ENCODE data around the gene CADM2. TPM values are rescaled to one million over a fixed set of nuclear protein-coding genes. Genes with fewer than 3 reads are reported as not detected.
"Not testable (repeated sequence)": the region's sequence is repeated elsewhere in the genome, so short reads cannot be mapped to it uniquely, and the experiment has no call there.

Gene CADM2
- total and polyA plus RNA-seq, 2 donors (not counting 3 experiments of a cell fraction or from before 2014, with no cell fraction given), result not detected

DNA sequence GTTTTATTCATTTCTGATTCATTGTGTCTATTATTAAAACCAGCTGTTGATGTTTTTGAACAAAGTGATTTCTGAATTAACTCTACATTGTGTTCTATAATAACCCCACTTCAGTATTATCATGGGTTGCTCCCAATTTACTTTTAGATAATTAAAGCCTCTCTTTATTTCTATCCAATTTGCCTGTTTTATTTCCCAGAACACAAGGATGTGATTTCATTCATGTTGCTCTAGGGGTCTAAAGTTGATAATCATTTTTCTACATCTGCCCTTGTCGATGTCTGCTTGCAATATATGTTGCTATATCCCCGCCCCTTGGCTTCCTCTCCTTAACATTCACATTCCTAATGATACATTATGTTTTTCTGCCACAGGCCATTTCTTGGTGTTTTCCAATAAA, 747.3 kb downstream of the CADM2 start:
- H3K4me2 ChIP-seq (ENCODE audit: insufficient read depth, low read length), result no peak overlapping the region
- BruUV-seq (replicated peaks), result no TSS peak
- no peak overlapping the region for H3K27ac ChIP-seq (ENCODE audit: insufficient read depth, low read depth, low read length)
- DNase-seq (ENCODE audit: low read depth, low spot score), result no peak
- intact Hi-C loops (cut with micrococcal nuclease) (no loop called here), dilution Hi-C loops (cut with MboI; ENCODE audit: extremely low pct_ligation_motif_present, low sequenced_read_pairs) (no loop called here)
- ChIA-PET POLR2A (no interaction called here), CTCF (no interaction called here)
- H3K4me3 ChIP-seq (replicated peaks in 1 of 3; ENCODE audit: insufficient read depth in 1 of 3, low read depth in 1 of 3, low read length in 3 of 3), result no peak overlapping the region
- no peaks in the 10 kb centered on the region for H3K9me1 ChIP-seq (replicated peaks; ENCODE audit: control insufficient read depth, extremely low read depth, insufficient read depth, low read length)
- no peaks in the 10 kb centered on the region for H3K27me3 ChIP-seq (ENCODE audit: control insufficient read depth in 2 of 2, insufficient read depth in 2 of 2, low read length in 2 of 2)
- H3K36me3 ChIP-seq (ENCODE audit: control insufficient read depth in 2 of 2, extremely low read depth in 1 of 2, insufficient read depth in 2 of 2, low read length in 2 of 2), result no peaks in the 10 kb centered on the region
- H3K9me3 ChIP-seq (replicated peaks; ENCODE audit: control insufficient read depth, insufficient read depth, low read length), result no peaks in the 10 kb centered on the region
- TF ChIP-seq POLR2A (IDR thresholded peaks at IDR 0.05; ENCODE audit: low read depth, low read length) (no peak), JUN (IDR thresholded peaks at IDR 0.05; ENCODE audit: borderline replicate concordance, insufficient read depth, insufficient read length, low read depth) (no peak), EZH2 (IDR thresholded peaks at IDR 0.05; ENCODE audit: borderline replicate concordance, low read depth, low read length, severe bottlenecking) (no peak), FOS (IDR thresholded peaks at IDR 0.05; ENCODE audit: borderline replicate concordance, insufficient read depth, low read length) (no peak), MYC (IDR thresholded peaks at IDR 0.05; ENCODE audit: low read depth, low read length) (no peak), GATA2 (IDR thresholded peaks at IDR 0.05; ENCODE audit: insufficient read depth, insufficient read length, low read depth, low read length) (no peak), POLR2AphosphoS5 (IDR thresholded peaks at IDR 0.05; ENCODE audit: insufficient read depth, low read depth, low read length) (no peak)
- TF ChIP-seq, protein P1, sequence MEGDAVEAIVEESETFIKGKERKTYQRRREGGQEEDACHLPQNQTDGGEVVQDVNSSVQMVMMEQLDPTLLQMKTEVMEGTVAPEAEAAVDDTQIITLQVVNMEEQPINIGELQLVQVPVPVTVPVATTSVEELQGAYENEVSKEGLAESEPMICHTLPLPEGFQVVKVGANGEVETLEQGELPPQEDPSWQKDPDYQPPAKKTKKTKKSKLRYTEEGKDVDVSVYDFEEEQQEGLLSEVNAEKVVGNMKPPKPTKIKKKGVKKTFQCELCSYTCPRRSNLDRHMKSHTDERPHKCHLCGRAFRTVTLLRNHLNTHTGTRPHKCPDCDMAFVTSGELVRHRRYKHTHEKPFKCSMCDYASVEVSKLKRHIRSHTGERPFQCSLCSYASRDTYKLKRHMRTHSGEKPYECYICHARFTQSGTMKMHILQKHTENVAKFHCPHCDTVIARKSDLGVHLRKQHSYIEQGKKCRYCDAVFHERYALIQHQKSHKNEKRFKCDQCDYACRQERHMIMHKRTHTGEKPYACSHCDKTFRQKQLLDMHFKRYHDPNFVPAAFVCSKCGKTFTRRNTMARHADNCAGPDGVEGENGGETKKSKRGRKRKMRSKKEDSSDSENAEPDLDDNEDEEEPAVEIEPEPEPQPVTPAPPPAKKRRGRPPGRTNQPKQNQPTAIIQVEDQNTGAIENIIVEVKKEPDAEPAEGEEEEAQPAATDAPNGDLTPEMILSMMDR (IDR thresholded peaks at IDR 0.05; ENCODE audit: extremely low read depth in 1 of 2, insufficient read depth in 1 of 2, low read depth in 1 of 2, low read length in 2 of 2), result no peak
- TF ChIP-seq, protein P2, sequence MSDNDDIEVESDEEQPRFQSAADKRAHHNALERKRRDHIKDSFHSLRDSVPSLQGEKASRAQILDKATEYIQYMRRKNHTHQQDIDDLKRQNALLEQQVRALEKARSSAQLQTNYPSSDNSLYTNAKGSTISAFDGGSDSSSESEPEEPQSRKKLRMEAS (IDR thresholded peaks at IDR 0.05; ENCODE audit: insufficient read depth, insufficient read length), result no peak
- no peak for FAIRE-seq
- H3K4me1 ChIP-seq (ENCODE audit: control insufficient read depth, extremely low read depth, insufficient read depth, low read length), result no peaks in the 10 kb centered on the region
- H3K79me2 ChIP-seq (ENCODE audit: control insufficient read depth, insufficient read depth, low read length), result no peaks in the 10 kb centered on the region
- H2AFZ ChIP-seq (ENCODE audit: low read depth, low read length), result no peak overlapping the region
- no peak overlapping the region for H3K9ac ChIP-seq (replicated peaks; ENCODE audit: extremely low read depth, insufficient read depth, low read length)
- H4K20me1 ChIP-seq (replicated peaks; ENCODE audit: control insufficient read depth, extremely low read depth, insufficient read depth, low read length), result no peaks in the 10 kb centered on the region

DNA sequence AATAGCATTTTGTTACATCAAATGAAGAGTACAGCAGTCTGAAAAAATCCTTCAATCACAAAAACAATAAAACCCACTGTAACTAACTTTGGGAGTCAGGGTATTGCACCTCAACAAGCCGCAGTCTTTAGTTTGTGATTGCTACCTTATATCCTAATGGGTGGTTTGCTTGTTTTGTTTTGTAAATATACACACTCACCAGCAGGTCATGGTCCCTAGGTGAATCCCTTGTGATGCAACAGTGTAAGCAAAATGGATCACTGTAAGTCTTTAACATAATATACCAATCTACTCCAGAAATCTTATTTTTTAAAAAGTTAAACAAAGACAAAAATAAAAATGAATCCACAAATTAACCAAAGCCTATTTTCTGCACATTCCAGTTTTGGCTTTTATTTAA, 749.5 kb downstream of the CADM2 start:
- H3K4me1 ChIP-seq (ENCODE audit: control insufficient read depth, extremely low read depth, insufficient read depth, low read length); intact Hi-C loops (cut with micrococcal nuclease); H4K20me1 ChIP-seq (replicated peaks; ENCODE audit: control insufficient read depth, extremely low read depth, insufficient read depth, low read length); H3K4me2 ChIP-seq (ENCODE audit: insufficient read depth, low read length); H2AFZ ChIP-seq (ENCODE audit: low read depth, low read length); DNase-seq (ENCODE audit: low read depth, low spot score); H3K36me3 ChIP-seq (ENCODE audit: control insufficient read depth in 2 of 2, extremely low read depth in 1 of 2, insufficient read depth in 2 of 2, low read length in 2 of 2); BruUV-seq (replicated peaks); dilution Hi-C loops (cut with MboI; ENCODE audit: extremely low pct_ligation_motif_present, low sequenced_read_pairs); H3K79me2 ChIP-seq (ENCODE audit: control insufficient read depth, insufficient read depth, low read length); CTCF ChIA-PET; H3K9me1 ChIP-seq (replicated peaks; ENCODE audit: control insufficient read depth, extremely low read depth, insufficient read depth, low read length); H3K9me3 ChIP-seq (replicated peaks; ENCODE audit: control insufficient read depth, insufficient read depth, low read length); H3K4me3 ChIP-seq (replicated peaks in 1 of 3; ENCODE audit: insufficient read depth in 1 of 3, low read depth in 1 of 3, low read length in 3 of 3); H3K9ac ChIP-seq (replicated peaks; ENCODE audit: extremely low read depth, insufficient read depth, low read length); H3K27ac ChIP-seq (ENCODE audit: insufficient read depth, low read depth, low read length); FAIRE-seq; POLR2A ChIA-PET; H3K27me3 ChIP-seq (ENCODE audit: control insufficient read depth in 2 of 2, insufficient read depth in 2 of 2, low read length in 2 of 2): not testable (repeated sequence)
